Heart left ventricle (tissue), 16 donors: ENCODE data around the gene GLRA1. TPM values are rescaled to one million over a fixed set of nuclear protein-coding genes. Genes with fewer than 3 reads are reported as not detected.

ENCODE experiments used
- ATAC-seq, 4 donors: fragments of 200-7000 bp; cut with Tn5 transposase; one replicate each; pipeline ENCODE4 v1.9.1; 2020 to 2022; ENCODE audit warnings: moderate library complexity in 4 of 4, mild to moderate bottlenecking in 3 of 4, moderate number of reproducible peaks in 1 of 4
- DNase-seq, 5 donors: peaks; one replicate each; pipeline ENCODE4 v3.0.0-alpha.2; 2020
- H3K27ac ChIP-seq, 12 donors: fragments of 200-600 bp; sonication (generic) in 4 of 12; one replicate each; pipeline versions ENCODE4 v1.5.0 to v1.8.0; 2016 to 2022; ENCODE audit warnings: mild to moderate bottlenecking in 2 of 12
- H3K27me3 ChIP-seq, 9 donors: fragments of 200-600 bp; sonication (generic) in 2 of 9; one replicate each; pipeline versions ENCODE4 v1.5.1 to v1.8.0; 2016 to 2022; ENCODE audit warnings: mild to moderate bottlenecking in 3 of 9
- H3K36me3 ChIP-seq, 9 donors: fragments of 200-600 bp; sonication (generic) in 2 of 9; one replicate each; pipeline versions ENCODE4 v1.5.0 to v1.8.0; 2018 to 2022; ENCODE audit warnings: mild to moderate bottlenecking in 2 of 9
- H3K4me1 ChIP-seq, 12 donors: fragments of 200-600 bp; sonication (generic) in 4 of 12; one replicate each; pipeline versions ENCODE4 v1.5.0 to v1.8.0; 2016 to 2022; ENCODE audit warnings: mild to moderate bottlenecking in 3 of 12
- H3K4me3 ChIP-seq, 12 donors: fragments of 200-600 bp; sonication (generic) in 4 of 12; one replicate each; pipeline versions ENCODE4 v1.5.0 to v1.8.0; 2017 to 2022; ENCODE audit warnings: mild to moderate bottlenecking in 9 of 12, moderate library complexity in 4 of 12
- H3K9me3 ChIP-seq, 12 donors: fragments of 200-600 bp; sonication (generic) in 4 of 12; one replicate each; pipeline versions ENCODE4 v1.5.0 to v1.8.0; 2016 to 2022; ENCODE audit warnings: mild to moderate bottlenecking in 1 of 12
- CTCF ChIP-seq, 12 donors: fragments of 200-600 bp; sonication (generic) in 4 of 12; IDR thresholded peaks; one replicate each; pipeline versions ENCODE4 v1.5.0 to v1.8.0; 2018 to 2022; ENCODE audit warnings: antibody characterized with exemption in 12 of 12, mild to moderate bottlenecking in 5 of 12
- POLR2A ChIP-seq, 2 donors: fragments of 450-650 bp; IDR thresholded peaks; one replicate each; pipeline ENCODE4 v1.6.1; 2017; ENCODE audit warnings: antibody characterized with exemption in 2 of 2, mild to moderate bottlenecking in 2 of 2, moderate library complexity in 2 of 2
- WGBS, 4 donors: extraction: QIAGEN DNeasy Blood & Tissue Kit in 2 of 4; methylation state at CpG; one replicate each; pipeline versions ENCODE4 v1.1.5 to v1.1.7; 2013 to 2018; 5-methylcytosine and 5-hydroxymethylcytosine counted together
- intact Hi-C, 10 donors: fragments of 100-400 bp; cut with DNase I; formaldehyde crosslinking; loops; one replicate each; pipeline versions ENCODE4 v1.11.1 to v1.14.2; 2022
- polyA plus RNA-seq, 2 donors: library from polyadenylated mRNA; stranded (reverse); fragments of 200-250 nt; gene quantifications; one replicate each; pipeline ENCODE4 v1.2.3, GENCODE V29; 2013
- total RNA-seq, 9 donors: library from RNA; depleted of rRNA in 2 of 9; stranded (reverse); fragments of >200 nt in 2 of 9; fragmentation: NEBNext Ultra II Directional in 3 of 9; extraction: Animal tissue kit (Norgen Biotek cat#: 25700) in 3 of 9; gene quantifications; one replicate each; pipeline versions ENCODE4 v1.1.0 to v1.2.4, GENCODE V29; 2016 to 2023
- donor health status: ischemic (EF 13 %, LVEDD 7.1; RV severe dilation, severe dysfunction).
- donor health status: healthy with polysubstance abuse.
- donor health status: DM: no; HTN: yes; CAD: no.
- donor health status: DM: no; HTN: no; CAD: no.
- donor health status: ischemic (EF 25% LVEDD 6.9; RV normal size, moderate dysfunction).
- donor health status: ischemic (EF 25% LVEDD 5.7; RV mildly dilated, moderate dysfunction).
- donor health status: healthy.
- donor health status: DM: yes; HTN: yes; CAD: no.
- donor health status: ischemic (EF 35%, LVEDD 5.7; RV mildly dilated, moderate dysfunction).
- donor health status: nonischemic (EF 11% LVEDD 7.7; RV severe dilation, severe dysfunction).
- donor health status: DM: yes; HTN: yes; CAD: no.
- donor health status: PGD.
- donor health status: ischemic (EF 29% LVEDD 5.4; RV normal size, mild dysfunction).
- donor health status: nonischemic (EF 23%, LVEDD 6.1; RV moderate dilation, normal function).

The GLRA1 gene
- total and polyA plus RNA-seq, 11 donors = not detected

GRCh38 chr5:151829370-151829769 is 95.3 kb downstream of the GLRA1 start:
- 91 to 99% (median 96%) methylated on average over 1 of the region's 1 CpG for WGBS, 4 donors
- ATAC-seq = no peak

GRCh38 chr5:151825445-151825844 is 99.2 kb downstream of the GLRA1 start:
- H3K27ac ChIP-seq = no peak overlapping the region
- H3K9me3 ChIP-seq = no peaks in the 10 kb centered on the region
- no peaks in the 10 kb centered on the region for H3K27me3 ChIP-seq
- peak in 4 of 5 donors; percentile 44 to 72 (median 56) for DNase-seq
- ATAC-seq = peak; percentile 88 to 94 (median 90)
- no peak for TF ChIP-seq POLR2A (IDR thresholded peaks at IDR 0.05)
- TF ChIP-seq CTCF (IDR thresholded peaks at IDR 0.05) = peak; percentile 74 to 93 (median 88)
- 0 to 9% (median 5%) methylated on average over 1 of the region's 1 CpG for WGBS, 4 donors
- H3K36me3 ChIP-seq = no peaks in the 10 kb centered on the region
- H3K4me3 ChIP-seq = no peak overlapping the region
- peaks cover 0 to 17% (median 1%) of the 10 kb centered on the region in 12 donors for H3K4me1 ChIP-seq
- intact Hi-C loops = loop anchor here (1.0 to 10.0 kb wide), 14 partner anchors 317 to 682 kb away; no protein-coding TSS in a partner anchor

More at GRCh38 chr5:151829370-151829769, 95.3 kb downstream of the GLRA1 start:
- intact Hi-C loops = loop anchor here (2.0 to 10.0 kb wide), 8 partner anchors 313 to 678 kb away; no protein-coding TSS in a partner anchor
- no peaks in the 10 kb centered on the region for H3K36me3 ChIP-seq
- TF ChIP-seq POLR2A (IDR thresholded peaks at IDR 0.05) (no peak), CTCF (IDR thresholded peaks at IDR 0.05) (no peak)
- peaks cover 0 to 10% (median 0%) of the 10 kb centered on the region in 12 donors for H3K4me1 ChIP-seq
- H3K27me3 ChIP-seq = no peaks in the 10 kb centered on the region
- H3K4me3 ChIP-seq = no peak overlapping the region
- H3K27ac ChIP-seq = no peak overlapping the region
- H3K9me3 ChIP-seq = peaks cover 0 to 31% (median 8%) of the 10 kb centered on the region in 12 donors
- no peak for DNase-seq

GRCh38 chr5:151822141-151822540 is 102.5 kb downstream of the GLRA1 start:
- H3K4me3 ChIP-seq = no peak overlapping the region
- intact Hi-C loops = loop anchor here in 7 of 10 donors (5.0 to 10.0 kb wide), 4 partner anchors 450 to 680 kb away; no protein-coding TSS in a partner anchor
- H3K4me1 ChIP-seq = peaks cover 0 to 27% (median 5%) of the 10 kb centered on the region in 12 donors
- DNase-seq (no peak), ATAC-seq (no peak)
- no peak for TF ChIP-seq CTCF (IDR thresholded peaks at IDR 0.05)
- no peak for TF ChIP-seq POLR2A (IDR thresholded peaks at IDR 0.05)
- H3K27me3 ChIP-seq = no peaks in the 10 kb centered on the region
- no peaks in the 10 kb centered on the region for H3K36me3 ChIP-seq
- 97 to 100% (median 98%) methylated on average over 4 of the region's 4 CpGs for WGBS, 4 donors
- H3K9me3 ChIP-seq = no peaks in the 10 kb centered on the region
- no peak overlapping the region for H3K27ac ChIP-seq

- Histone ChIP-seq H3K27me3 (no peaks in the 10 kb centered on the region), H3K4me1 (peaks cover 0 to 27% (median 5%) of the 10 kb centered on the region in 12 donors), H3K27ac (no peak overlapping the region), H3K9me3 (no peaks in the 10 kb centered on the region), H3K36me3 (peaks cover 0 to 7% (median 0%) of the 10 kb centered on the region in 9 donors), H3K4me3 (no peak overlapping the region)
- WGBS, 4 donors = 50 to 60% (median 52%) methylated on average over 1 of the region's 1 CpG
- intact Hi-C loops = loop anchor here in 7 of 10 donors (5.0 to 10.0 kb wide), 4 partner anchors 451 to 681 kb away; no protein-coding TSS in a partner anchor
- no peak for TF ChIP-seq CTCF (IDR thresholded peaks at IDR 0.05)
- no peak for TF ChIP-seq POLR2A (IDR thresholded peaks at IDR 0.05)
- DNase-seq (no peak), ATAC-seq (no peak)
These were observed 103.7 kb downstream of the GLRA1 start for GRCh38 chr5:151820903-151821302.
